SJSA1 (cell line): Measurements from ENCODE around the gene CPED1. TPM values are rescaled to one million over a fixed set of nuclear protein-coding genes. Genes with fewer than 3 reads are reported as not detected.

Source experiments
- DNase-seq, 2 experiments: peaks; one replicate each; pipeline ENCODE4 v3.0.0-alpha.2; 2015 to 2020; ENCODE audit warnings: low spot score in 2 of 2, low read depth in 1 of 2
- H3K27ac ChIP-seq: fragments of 250-450 bp; sonication (Bioruptor Pico); 2 replicates; pipeline ENCODE4 v1.5.1; 2020; ENCODE audit warnings: mild to moderate bottlenecking, moderate library complexity
- H3K27me3 ChIP-seq: fragments of 250-450 bp; sonication (Bioruptor Pico); replicated peaks from 2 replicates; pipeline ENCODE4 v1.5.1; 2020; ENCODE audit warnings: mild to moderate bottlenecking, moderate library complexity
- H3K36me3 ChIP-seq: fragments of 250-450 bp; sonication (Bioruptor Pico); 2 replicates; pipeline ENCODE4 v1.5.1; 2020; ENCODE audit warnings: mild to moderate bottlenecking
- H3K4me1 ChIP-seq: fragments of 250-450 bp; sonication (Bioruptor Pico); replicated peaks from 2 replicates; pipeline ENCODE4 v1.6.1; 2021; ENCODE audit warnings: mild to moderate bottlenecking
- H3K4me3 ChIP-seq: fragments of 250-450 bp; sonication (Bioruptor Pico); 2 replicates; pipeline ENCODE4 v1.5.1; 2020; ENCODE audit warnings: mild to moderate bottlenecking
- H3K9me3 ChIP-seq: fragments of 250-450 bp; sonication (Bioruptor Pico); replicated peaks from 2 replicates; pipeline ENCODE4 v1.5.1; 2020; ENCODE audit warnings: mild to moderate bottlenecking
- total RNA-seq: library from RNA; depleted of rRNA; stranded (reverse); fragments of >200 nt; shearing (Covaris generic); gene quantifications from 2 replicates; pipeline ENCODE4 v1.2.3, GENCODE V29; 2014

CPED1 gene
- total RNA-seq, 1 experiment from 2014 or later, result 64.8 TPM

GRCh38 chr7:121140790-121141189, 152.3 kb downstream of the CPED1 start:
- H3K9me3 ChIP-seq, result no peaks in the 10 kb centered on the region
- no peaks in the 10 kb centered on the region for H3K27me3 ChIP-seq
- H3K27ac ChIP-seq, result no peak overlapping the region
- peaks cover 37% of the 10 kb centered on the region for H3K36me3 ChIP-seq
- no peaks in the 10 kb centered on the region for H3K4me1 ChIP-seq
- no peak overlapping the region for H3K4me3 ChIP-seq
- DNase-seq, result no peak

GRCh38 chr7:121151774-121152221, 163.3 kb downstream of the CPED1 start:
- Histone ChIP-seq H3K4me1 (no peaks in the 10 kb centered on the region), H3K4me3 (no peak overlapping the region), H3K36me3 (no peaks in the 10 kb centered on the region), H3K9me3 (no peaks in the 10 kb centered on the region), H3K27ac (no peak overlapping the region), H3K27me3 (no peaks in the 10 kb centered on the region)
- no peak for DNase-seq

GRCh38 chr7:121153411-121153810, 164.9 kb downstream of the CPED1 start:
- H3K27me3 ChIP-seq, result no peaks in the 10 kb centered on the region
- H3K36me3 ChIP-seq, result no peaks in the 10 kb centered on the region
- no peaks in the 10 kb centered on the region for H3K9me3 ChIP-seq
- no peak overlapping the region for H3K27ac ChIP-seq
- no peak for DNase-seq
- no peak overlapping the region for H3K4me3 ChIP-seq
- H3K4me1 ChIP-seq, result no peaks in the 10 kb centered on the region

- no peaks in the 10 kb centered on the region for H3K4me1 ChIP-seq
- no peak overlapping the region for H3K4me3 ChIP-seq
- H3K27ac ChIP-seq, result no peak overlapping the region
- no peaks in the 10 kb centered on the region for H3K27me3 ChIP-seq
- no peaks in the 10 kb centered on the region for H3K36me3 ChIP-seq
- no peak for DNase-seq
- no peaks in the 10 kb centered on the region for H3K9me3 ChIP-seq
Observed at GRCh38 chr7:121153995-121154394, 165.5 kb downstream of the CPED1 start.

GRCh38 chr7:121156825-121157224, 168.3 kb downstream of the CPED1 start:
- Histone ChIP-seq H3K27me3 (no peaks in the 10 kb centered on the region), H3K36me3 (no peaks in the 10 kb centered on the region), H3K4me3 (no peak overlapping the region), H3K27ac (no peak overlapping the region), H3K9me3 (no peaks in the 10 kb centered on the region), H3K4me1 (no peaks in the 10 kb centered on the region)
- DNase-seq, result no peak

GRCh38 chr7:121157341-121157751, 168.8 kb downstream of the CPED1 start:
- Histone ChIP-seq H3K36me3 (no peaks in the 10 kb centered on the region), H3K4me1 (no peaks in the 10 kb centered on the region), H3K9me3 (no peaks in the 10 kb centered on the region), H3K27ac (no peak overlapping the region), H3K4me3 (no peak overlapping the region), H3K27me3 (no peaks in the 10 kb centered on the region)
- no peak for DNase-seq

- Histone ChIP-seq H3K36me3 (no peaks in the 10 kb centered on the region), H3K27me3 (no peaks in the 10 kb centered on the region), H3K4me3 (no peak overlapping the region), H3K4me1 (no peaks in the 10 kb centered on the region), H3K27ac (no peak overlapping the region), H3K9me3 (no peaks in the 10 kb centered on the region)
- no peak for DNase-seq
Observed at GRCh38 chr7:121157885-121158590, 169.5 kb downstream of the CPED1 start.

GRCh38 chr7:121158665-121159064, 170.2 kb downstream of the CPED1 start:
- H3K27ac ChIP-seq, result no peak overlapping the region
- H3K4me3 ChIP-seq, result no peak overlapping the region
- H3K9me3 ChIP-seq, result no peaks in the 10 kb centered on the region
- no peaks in the 10 kb centered on the region for H3K36me3 ChIP-seq
- no peaks in the 10 kb centered on the region for H3K27me3 ChIP-seq
- no peak for DNase-seq
- H3K4me1 ChIP-seq, result no peaks in the 10 kb centered on the region

- DNase-seq, result no peak
- H3K27me3 ChIP-seq, result no peaks in the 10 kb centered on the region
- no peaks in the 10 kb centered on the region for H3K9me3 ChIP-seq
- H3K36me3 ChIP-seq, result no peaks in the 10 kb centered on the region
- H3K27ac ChIP-seq, result no peak overlapping the region
- H3K4me1 ChIP-seq, result no peaks in the 10 kb centered on the region
- H3K4me3 ChIP-seq, result no peak overlapping the region
Observed at GRCh38 chr7:121159553-121159952, 171.0 kb downstream of the CPED1 start.

GRCh38 chr7:121160150-121161008, 171.9 kb downstream of the CPED1 start:
- Histone ChIP-seq H3K27me3 (no peaks in the 10 kb centered on the region), H3K27ac (no peak overlapping the region), H3K4me1 (no peaks in the 10 kb centered on the region), H3K36me3 (no peaks in the 10 kb centered on the region), H3K4me3 (no peak overlapping the region), H3K9me3 (no peaks in the 10 kb centered on the region)
- no peak for DNase-seq

- Histone ChIP-seq H3K4me1 (no peaks in the 10 kb centered on the region), H3K36me3 (no peaks in the 10 kb centered on the region), H3K27ac (no peak overlapping the region), H3K27me3 (no peaks in the 10 kb centered on the region), H3K9me3 (no peaks in the 10 kb centered on the region), H3K4me3 (no peak overlapping the region)
- no peak for DNase-seq
Observed at GRCh38 chr7:121163699-121164098, 175.2 kb downstream of the CPED1 start.

- Histone ChIP-seq H3K4me3 (no peak overlapping the region), H3K9me3 (no peaks in the 10 kb centered on the region), H3K4me1 (no peaks in the 10 kb centered on the region), H3K36me3 (no peaks in the 10 kb centered on the region), H3K27me3 (no peaks in the 10 kb centered on the region), H3K27ac (no peak overlapping the region)
- DNase-seq, result no peak
Observed at GRCh38 chr7:121164247-121164646, 175.7 kb downstream of the CPED1 start.

- Histone ChIP-seq H3K9me3 (no peaks in the 10 kb centered on the region), H3K4me1 (no peaks in the 10 kb centered on the region), H3K27ac (no peak overlapping the region), H3K4me3 (no peak overlapping the region), H3K27me3 (no peaks in the 10 kb centered on the region), H3K36me3 (no peaks in the 10 kb centered on the region; the same call in 1 of the 2 replicates)
- no peak for DNase-seq
Observed at GRCh38 chr7:121166916-121167315, 178.4 kb downstream of the CPED1 start.

GRCh38 chr7:121167971-121168370, 179.5 kb downstream of the CPED1 start:
- no peaks in the 10 kb centered on the region for H3K4me1 ChIP-seq
- no peaks in the 10 kb centered on the region; the same call in 1 of the 2 replicates for H3K36me3 ChIP-seq
- no peak overlapping the region for H3K4me3 ChIP-seq
- no peaks in the 10 kb centered on the region for H3K27me3 ChIP-seq
- no peak for DNase-seq
- H3K9me3 ChIP-seq, result no peaks in the 10 kb centered on the region
- no peak overlapping the region for H3K27ac ChIP-seq
